Endothelial cell of umbilical vein (primary cell): ENCODE data around the gene GNE. TPM values are rescaled to one million over a fixed set of nuclear protein-coding genes. Genes with fewer than 3 reads are reported as not detected.

Experiments
- BruUV-seq: library from RNA; stranded (reverse); fragments of 400-500 nt; replicated peaks from 2 replicates; lab custom pipeline; 2021; lab: Mats Ljungman, UMichigan
- CTCF ChIA-PET: fragments of 300-600, 350-600 bp; sonication (Branson Sonifier 250); formaldehyde crosslinking; loops from one replicate; lab custom pipeline; 2021; ENCODE audit warnings: antibody characterized with exemption, inconsistent platforms; lab: Charles Lee
- POLR2A ChIA-PET: fragments of 300-600, 350-600 bp; sonication (Branson Sonifier 250); formaldehyde crosslinking; loops from one replicate; lab custom pipeline; 2021; ENCODE audit warnings: antibody characterized with exemption, inconsistent platforms; lab: Charles Lee
- DNase-seq: peaks from one replicate; pipeline ENCODE4 v3.0.0-alpha.2; 2011; ENCODE audit warnings: low read depth, low spot score
- FAIRE-seq: peaks from 2 replicates; lab custom pipeline; 2011; peaks lifted over from hg19 to GRCh38; lab: Jason Lieb, UNC
- H2AFZ ChIP-seq: 2 replicates; pipeline ENCODE4 v1.6.0; 2012; ENCODE audit warnings: low read depth, low read length, control low read depth, inconsistent platforms
- H3K27ac ChIP-seq: 2 replicates; pipeline ENCODE4 v1.5.1; 2011; ENCODE audit warnings: low read depth, mild to moderate bottlenecking, control low read depth, low read length, moderate library complexity; ENCODE audit not compliant: insufficient read depth
- H3K27me3 ChIP-seq, 2 experiments: 2 replicates each; pipeline versions ENCODE4 v1.6.0 to v1.6.1; 2011; ENCODE audit warnings: low read length in 2 of 2, mixed read lengths in 1 of 2; ENCODE audit not compliant: control insufficient read depth in 2 of 2, insufficient read depth in 2 of 2
- H3K36me3 ChIP-seq, 2 experiments: 2 replicates in 1 of 2; 3 replicates in 1 of 2; pipeline ENCODE4 v1.5.1; 2011; ENCODE audit warnings: low read length in 2 of 2, mild to moderate bottlenecking in 1 of 2, moderate library complexity in 1 of 2; ENCODE audit not compliant: control insufficient read depth in 2 of 2, insufficient read depth in 2 of 2; ENCODE audit errors: extremely low read depth in 1 of 2
- H3K4me1 ChIP-seq: 3 replicates; pipeline ENCODE4 v1.5.1; 2011; ENCODE audit warnings: mild to moderate bottlenecking, low read length; ENCODE audit not compliant: control insufficient read depth, insufficient read depth; ENCODE audit errors: extremely low read depth
- H3K4me2 ChIP-seq: 2 replicates; pipeline ENCODE4 v1.6.1; 2011; ENCODE audit warnings: low read length, control low read depth, mixed read lengths; ENCODE audit not compliant: insufficient read depth
- H3K4me3 ChIP-seq, 3 experiments: fragments of 200-600 bp in 1 of 3; sonication (generic), shearing (Covaris generic) in 1 of 3; replicated peaks in 1 of 3; 2 replicates each; pipeline ENCODE4 v1.5.1; 2011 to 2016; ENCODE audit warnings: control low read depth in 3 of 3, low read length in 3 of 3, mild to moderate bottlenecking in 2 of 3, inconsistent platforms in 1 of 3, low read depth in 1 of 3, moderate library complexity in 1 of 3; ENCODE audit not compliant: insufficient read depth in 1 of 3
- H3K79me2 ChIP-seq: 2 replicates; pipeline ENCODE4 v1.6.0; 2012; ENCODE audit warnings: low read length, inconsistent platforms; ENCODE audit not compliant: control insufficient read depth, insufficient read depth
- H3K9ac ChIP-seq: replicated peaks from 2 replicates; pipeline ENCODE3; 2011; ENCODE audit warnings: low read length, control low read depth; ENCODE audit not compliant: insufficient read depth; ENCODE audit errors: extremely low read depth
- H3K9me1 ChIP-seq: replicated peaks from 3 replicates; pipeline ENCODE4 v1.6.0; 2011; ENCODE audit warnings: mild to moderate bottlenecking, low read length; ENCODE audit not compliant: control insufficient read depth, insufficient read depth; ENCODE audit errors: extremely low read depth
- H3K9me3 ChIP-seq: replicated peaks from 2 replicates; pipeline ENCODE4 v1.5.1; 2012; ENCODE audit warnings: low read length, inconsistent platforms; ENCODE audit not compliant: control insufficient read depth, insufficient read depth
- H4K20me1 ChIP-seq: replicated peaks from 2 replicates; pipeline ENCODE3; 2011; ENCODE audit warnings: mild to moderate bottlenecking, low read length; ENCODE audit not compliant: control insufficient read depth, insufficient read depth; ENCODE audit errors: extremely low read depth
- EZH2 ChIP-seq: IDR thresholded peaks from 2 replicates; pipeline ENCODE4 v1.6.1; 2012; ENCODE audit warnings: borderline replicate concordance, low read depth, mild to moderate bottlenecking, moderate library complexity, low read length, inconsistent platforms; ENCODE audit not compliant: severe bottlenecking
- FOS ChIP-seq: IDR thresholded peaks from 2 replicates; pipeline ENCODE4 v1.6.1; 2011; ENCODE audit warnings: mild to moderate bottlenecking, low read length, moderate library complexity, borderline replicate concordance; ENCODE audit not compliant: insufficient read depth
- GATA2 ChIP-seq: IDR thresholded peaks from 2 replicates; pipeline ENCODE4 v1.7.0; 2011; ENCODE audit warnings: low read depth, mild to moderate bottlenecking, moderate library complexity, mixed read lengths, low read length; ENCODE audit not compliant: insufficient read length, insufficient read depth
- JUN ChIP-seq: IDR thresholded peaks from 2 replicates; pipeline ENCODE4 v1.6.1; 2011; ENCODE audit warnings: borderline replicate concordance, low read depth; ENCODE audit not compliant: insufficient read length, insufficient read depth
- MAX ChIP-seq: IDR thresholded peaks from 2 replicates; pipeline ENCODE4 v1.6.1; 2011; ENCODE audit not compliant: insufficient read depth, insufficient read length
- MYC ChIP-seq: IDR thresholded peaks from one replicate; pipeline ENCODE4 v1.6.1; 2011; ENCODE audit warnings: mild to moderate bottlenecking, low read depth, low read length
- POLR2A ChIP-seq: IDR thresholded peaks from 2 replicates; pipeline ENCODE4 v1.6.1; 2012; ENCODE audit warnings: low read depth, mild to moderate bottlenecking, control low read depth, low read length
- POLR2AphosphoS5 ChIP-seq: IDR thresholded peaks from 2 replicates; pipeline ENCODE4 v1.6.1; 2012; ENCODE audit warnings: low read depth, mild to moderate bottlenecking, control low read depth, low read length, moderate library complexity; ENCODE audit not compliant: insufficient read depth
- dilution Hi-C: fragments of 300-500 bp; cut with MboI; formaldehyde crosslinking; loops from one replicate; pipeline ENCODE4 v1.15.0; 2019; ENCODE audit warnings: low sequenced_read_pairs; ENCODE audit not compliant: extremely low pct_ligation_motif_present
- intact Hi-C: fragments of 100-400 bp; cut with micrococcal nuclease; formaldehyde crosslinking; loops from one replicate; pipeline ENCODE4 v1.10.0; 2022
- polyA plus RNA-seq, 4 experiments: library from polyadenylated mRNA; depleted of rRNA in 3 of 4; stranded (reverse) in 3 of 4; unstranded in 1 of 4; fragments of >200 nt; gene quantifications; 2 replicates each; pipeline versions ENCODE4 v1.2.1 to v1.2.3, GENCODE V29; 2011 to 2012; ENCODE audit warnings: missing spikeins in 1 of 4
- total RNA-seq: library from RNA; stranded (reverse); gene quantifications from 2 replicates; pipeline ENCODE4 v1.2.3, GENCODE V29; 2021
- TF ChIP-seq, protein P1 (sequence below), 2 donors: IDR thresholded peaks; 1 replicate in 1 of 2; 2 replicates in 1 of 2; pipeline ENCODE4 v1.5.1; 2011; ENCODE audit warnings: low read length in 2 of 2, mild to moderate bottlenecking in 2 of 2, moderate library complexity in 2 of 2, control low read depth in 1 of 2, inconsistent platforms in 1 of 2, low read depth in 1 of 2; ENCODE audit not compliant: insufficient read depth in 1 of 2; ENCODE audit errors: extremely low read depth in 1 of 2

The GNE gene
- total and polyA plus RNA-seq, 2 donors (not counting 3 experiments of a cell fraction or from before 2014, with no cell fraction given) = 8.5 to 11.4 TPM

DNA sequence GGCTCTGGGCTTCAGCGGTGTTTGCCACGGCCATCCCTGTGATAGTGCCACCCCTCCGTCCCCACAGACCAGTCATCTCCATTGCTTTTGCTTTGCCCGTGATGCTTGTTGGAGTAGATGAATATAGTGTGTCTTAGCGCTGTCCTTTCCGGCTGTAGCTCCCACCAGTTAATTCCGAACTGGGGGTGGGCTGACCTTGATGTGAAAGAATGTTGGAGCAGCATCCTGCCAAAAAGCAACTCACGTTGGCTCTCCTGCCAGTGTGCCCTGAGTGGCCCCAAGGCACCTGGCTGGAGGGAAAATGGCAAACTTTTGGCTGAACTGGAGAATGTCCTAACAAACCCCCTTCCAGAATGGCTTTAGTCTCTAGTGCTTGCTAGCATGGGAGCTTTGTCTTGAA is 47.5 kb downstream of the GNE start:
- Histone ChIP-seq H2AFZ (no peak overlapping the region), H3K9me3 (no peaks in the 10 kb centered on the region), H3K79me2 (peaks cover 57% of the 10 kb centered on the region), H3K27ac (no peak overlapping the region), H3K9ac (no peak overlapping the region), H3K9me1 (no peaks in the 10 kb centered on the region), H3K27me3 (no peaks in the 10 kb centered on the region), H3K4me2 (no peak overlapping the region), H3K4me1 (peaks cover 34% of the 10 kb centered on the region), H3K4me3 (no peak overlapping the region), H3K36me3 (peaks cover 42 to 57% of the 10 kb centered on the region in 2 experiments), H4K20me1 (no peaks in the 10 kb centered on the region)
- intact Hi-C loops (no loop called here), dilution Hi-C loops (no loop called here)
- ChIA-PET POLR2A (no interaction called here), CTCF (no interaction called here)
- no TSS peak for BruUV-seq
- DNase-seq = no peak
- FAIRE-seq = no peak
- no peak for TF ChIP-seq MYC
- no peak for TF ChIP-seq FOS
- TF ChIP-seq MAX = no peak
- no peak for TF ChIP-seq POLR2AphosphoS5
- TF ChIP-seq, protein P1, sequence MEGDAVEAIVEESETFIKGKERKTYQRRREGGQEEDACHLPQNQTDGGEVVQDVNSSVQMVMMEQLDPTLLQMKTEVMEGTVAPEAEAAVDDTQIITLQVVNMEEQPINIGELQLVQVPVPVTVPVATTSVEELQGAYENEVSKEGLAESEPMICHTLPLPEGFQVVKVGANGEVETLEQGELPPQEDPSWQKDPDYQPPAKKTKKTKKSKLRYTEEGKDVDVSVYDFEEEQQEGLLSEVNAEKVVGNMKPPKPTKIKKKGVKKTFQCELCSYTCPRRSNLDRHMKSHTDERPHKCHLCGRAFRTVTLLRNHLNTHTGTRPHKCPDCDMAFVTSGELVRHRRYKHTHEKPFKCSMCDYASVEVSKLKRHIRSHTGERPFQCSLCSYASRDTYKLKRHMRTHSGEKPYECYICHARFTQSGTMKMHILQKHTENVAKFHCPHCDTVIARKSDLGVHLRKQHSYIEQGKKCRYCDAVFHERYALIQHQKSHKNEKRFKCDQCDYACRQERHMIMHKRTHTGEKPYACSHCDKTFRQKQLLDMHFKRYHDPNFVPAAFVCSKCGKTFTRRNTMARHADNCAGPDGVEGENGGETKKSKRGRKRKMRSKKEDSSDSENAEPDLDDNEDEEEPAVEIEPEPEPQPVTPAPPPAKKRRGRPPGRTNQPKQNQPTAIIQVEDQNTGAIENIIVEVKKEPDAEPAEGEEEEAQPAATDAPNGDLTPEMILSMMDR (IDR thresholded peaks at IDR 0.05; ENCODE audit: extremely low read depth in 1 of 2, insufficient read depth in 1 of 2, low read depth in 1 of 2, low read length in 2 of 2) = no peak
- TF ChIP-seq GATA2 = no peak
- no peak for TF ChIP-seq EZH2
- no peak for TF ChIP-seq JUN
- no peak for TF ChIP-seq POLR2A
